ENCODE data around the gene RNF123.

The RNF123 gene

GRCh38 chr3:49703443-49703927, 14.1 kb downstream of the RNF123 start:
- DNase-seq (ENCODE audit: low read depth) = no peak

- DNase-seq (ENCODE audit: low read depth) = no peak
These were observed 14.6 kb downstream of the RNF123 start for GRCh38 chr3:49703956-49704355.

- DNase-seq (ENCODE audit: low read depth) = no peak
These were observed 15.3 kb downstream of the RNF123 start for GRCh38 chr3:49704629-49705028.

- no peak for DNase-seq (ENCODE audit: low read depth)
These were observed 16.1 kb downstream of the RNF123 start for GRCh38 chr3:49705390-49705960.

GRCh38 chr3:49706456-49707112, 17.2 kb downstream of the RNF123 start:
- no peak for DNase-seq (ENCODE audit: low read depth)

GRCh38 chr3:49707113-49707480, 17.7 kb downstream of the RNF123 start:
- DNase-seq (ENCODE audit: low read depth) = no peak

GRCh38 chr3:49709852-49710251, 20.5 kb downstream of the RNF123 start:
- no peak for DNase-seq (ENCODE audit: low read depth)

- DNase-seq (ENCODE audit: low read depth) = no peak
These were observed 22.1 kb downstream of the RNF123 start for GRCh38 chr3:49711489-49711888.

- no peak for DNase-seq (ENCODE audit: low read depth)
These were observed 22.8 kb downstream of the RNF123 start for GRCh38 chr3:49712166-49712565.

GRCh38 chr3:49712631-49713317, 23.4 kb downstream of the RNF123 start:
- DNase-seq (ENCODE audit: low read depth) = no peak

- no peak for DNase-seq (ENCODE audit: low read depth)
These were observed 24.2 kb downstream of the RNF123 start for GRCh38 chr3:49713336-49714105.

GRCh38 chr3:49714728-49715550, 25.6 kb downstream of the RNF123 start:
- no peak for DNase-seq (ENCODE audit: low read depth)

GRCh38 chr3:49715611-49716121, 26.3 kb downstream of the RNF123 start:
- no peak for DNase-seq (ENCODE audit: low read depth)

GRCh38 chr3:49716169-49716568, 26.8 kb downstream of the RNF123 start:
- DNase-seq (ENCODE audit: low read depth) = no peak

GRCh38 chr3:49716691-49717210, 27.4 kb downstream of the RNF123 start:
- DNase-seq (ENCODE audit: low read depth) = no peak

GRCh38 chr3:49717211-49717958, 28.0 kb downstream of the RNF123 start:
- no peak for DNase-seq (ENCODE audit: low read depth)

- no peak for DNase-seq (ENCODE audit: low read depth)
These were observed 28.9 kb downstream of the RNF123 start for GRCh38 chr3:49717959-49718857.

- DNase-seq (ENCODE audit: low read depth) = no peak
These were observed 29.5 kb downstream of the RNF123 start for GRCh38 chr3:49718858-49719213.

GRCh38 chr3:49719214-49719884, 30.0 kb downstream of the RNF123 start, which contains the start of gene AMIGO3:
AMIGO3 (minus strand) TSS chr3:49719684; CDS start chr3:49719465, 219 bp downstream.
- DNase-seq (ENCODE audit: low read depth) = no peak
